GM04504 (cell line): ENCODE measurements around the gene C11orf97.
"Not testable (repeated sequence)": the region's sequence is repeated elsewhere in the genome, so short reads cannot be mapped to it uniquely, and the experiment has no call there.

Experiments used
- DNase-seq: peaks from one replicate; pipeline ENCODE4 v3.0.0-alpha.2; 2012; ENCODE audit warnings: low read depth

C11orf97 gene

DNA sequence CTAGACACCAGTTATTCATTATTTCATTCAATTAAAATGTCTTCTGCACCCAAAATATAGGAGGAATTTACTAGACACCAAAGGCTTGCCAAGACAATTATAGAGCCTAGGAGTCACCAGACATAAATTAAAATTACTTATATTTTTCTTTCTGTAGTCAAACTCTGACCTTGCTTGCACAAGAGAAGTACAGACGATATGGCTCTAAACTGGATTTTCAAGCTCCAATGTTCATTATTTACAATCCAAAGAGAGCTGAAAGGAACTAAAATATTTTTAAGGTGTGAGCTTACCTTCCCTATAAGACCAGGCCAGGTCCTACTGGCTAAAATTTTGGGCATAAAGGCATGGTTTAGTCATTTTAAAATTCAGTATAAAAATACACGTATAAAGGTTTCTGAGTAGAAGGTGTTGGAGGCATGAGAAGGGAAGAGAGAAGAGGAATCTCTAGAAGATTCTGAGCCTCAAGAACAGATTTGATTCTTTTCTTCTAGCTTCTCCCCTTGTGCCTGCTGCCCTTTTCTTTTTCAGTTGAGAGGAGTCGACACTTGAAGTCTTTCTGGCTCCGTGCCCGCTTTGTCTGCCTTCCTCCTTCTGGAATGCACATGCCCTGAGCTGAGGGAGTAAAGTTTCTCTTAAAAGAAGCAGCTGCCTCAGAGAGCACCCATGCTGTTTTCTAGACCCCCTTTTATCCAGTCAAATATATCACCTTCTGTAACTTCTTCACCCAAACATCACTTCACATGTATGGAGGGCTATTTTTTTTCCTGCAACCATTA is 13.5 kb downstream of the C11orf97 start:
- DNase-seq = peak; percentile 48

DNA sequence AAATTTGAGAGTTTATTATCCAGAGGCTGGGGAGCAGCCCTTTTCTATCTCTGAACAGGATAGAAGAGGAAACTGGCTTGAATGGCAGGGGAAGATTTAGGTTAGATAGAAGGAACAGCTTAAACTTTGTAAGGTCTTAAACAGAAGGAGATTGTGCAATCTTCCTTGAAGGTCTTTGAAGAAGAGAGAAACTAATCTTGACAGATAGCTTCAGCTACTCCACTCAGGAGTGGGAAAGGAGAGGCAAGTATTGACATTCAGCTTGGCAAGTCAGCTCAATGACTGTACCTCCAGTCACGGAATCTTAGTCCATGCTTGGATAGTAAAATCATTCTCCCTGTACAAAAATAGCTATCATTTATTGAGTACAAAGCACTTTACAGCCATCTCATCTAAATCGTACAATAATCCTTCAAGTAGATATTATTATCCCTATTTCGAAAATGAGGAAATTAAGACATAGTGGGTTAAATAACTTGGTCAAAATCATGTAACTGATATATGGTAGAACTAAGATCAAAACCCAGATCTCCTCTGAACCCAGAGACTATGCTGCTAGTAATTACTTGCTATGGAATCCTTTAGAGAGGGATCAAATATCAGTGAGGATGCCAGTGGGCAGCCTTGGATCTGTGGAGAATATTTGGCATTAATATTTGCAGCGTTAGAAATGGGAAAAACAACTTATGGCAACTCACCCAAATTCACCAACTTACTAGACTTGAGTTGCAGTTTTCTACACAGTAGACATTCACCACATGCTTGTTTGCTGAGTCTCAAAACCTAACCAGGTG is 14.6 kb downstream of the C11orf97 start:
- DNase-seq = no peak

DNA sequence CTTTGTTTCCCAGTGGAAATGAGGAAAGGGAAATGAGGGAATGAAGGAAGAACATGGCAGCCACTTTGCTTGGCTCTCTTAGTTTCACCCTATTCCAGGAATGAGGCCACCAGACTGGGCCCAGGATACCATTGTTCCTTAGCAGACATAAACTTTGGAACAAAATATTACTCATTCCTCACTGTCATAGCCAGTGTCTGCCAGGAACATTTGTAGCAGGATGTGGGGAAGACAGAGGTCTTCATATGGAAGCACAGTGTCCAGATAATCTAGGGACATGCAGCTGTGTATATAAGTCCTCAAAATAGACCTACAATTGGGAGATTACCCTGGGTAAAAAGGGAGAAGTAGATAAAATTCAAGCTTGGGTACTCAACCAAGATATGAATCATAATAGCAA is 16.3 kb downstream of the C11orf97 start:
- no peak for DNase-seq

DNA sequence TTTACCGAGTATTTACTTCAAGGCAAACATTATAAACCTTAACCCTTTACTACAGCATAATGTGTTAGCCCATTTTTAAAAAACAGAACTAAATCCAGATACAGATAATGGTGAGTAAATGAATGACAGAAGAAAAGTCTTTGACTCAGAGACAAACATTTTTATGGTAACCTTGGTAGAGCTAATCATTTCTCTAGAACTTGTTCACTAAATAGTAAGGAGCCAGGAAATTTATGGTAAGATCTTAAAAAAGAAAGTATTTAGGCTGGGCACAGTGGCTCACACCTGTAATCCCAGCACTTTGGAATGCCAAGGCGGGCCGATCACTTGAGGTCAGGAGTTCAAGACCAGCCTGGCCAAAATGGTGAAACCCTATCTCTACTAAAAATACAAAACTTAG is 19.9 kb downstream of the C11orf97 start:
- DNase-seq = no peak

DNA sequence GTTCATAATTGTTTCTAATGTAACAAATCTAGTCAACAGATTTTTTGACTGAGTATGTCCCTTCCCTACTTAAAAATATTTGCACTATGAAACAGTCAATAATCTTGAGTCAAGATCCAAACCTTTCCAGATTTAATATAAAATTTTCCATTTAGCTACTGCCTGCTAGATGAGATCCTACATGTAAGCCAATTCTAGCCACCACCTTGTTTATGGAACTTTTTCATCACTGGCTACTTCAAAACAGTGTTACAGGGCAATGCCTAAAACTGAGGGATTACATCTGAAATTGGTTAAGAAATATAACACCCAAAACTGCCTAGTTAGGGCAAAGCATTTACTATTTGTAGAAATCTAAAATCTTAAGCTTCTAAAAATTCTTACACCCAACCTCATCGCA is 20.9 kb downstream of the C11orf97 start:
- DNase-seq = no peak

DNA sequence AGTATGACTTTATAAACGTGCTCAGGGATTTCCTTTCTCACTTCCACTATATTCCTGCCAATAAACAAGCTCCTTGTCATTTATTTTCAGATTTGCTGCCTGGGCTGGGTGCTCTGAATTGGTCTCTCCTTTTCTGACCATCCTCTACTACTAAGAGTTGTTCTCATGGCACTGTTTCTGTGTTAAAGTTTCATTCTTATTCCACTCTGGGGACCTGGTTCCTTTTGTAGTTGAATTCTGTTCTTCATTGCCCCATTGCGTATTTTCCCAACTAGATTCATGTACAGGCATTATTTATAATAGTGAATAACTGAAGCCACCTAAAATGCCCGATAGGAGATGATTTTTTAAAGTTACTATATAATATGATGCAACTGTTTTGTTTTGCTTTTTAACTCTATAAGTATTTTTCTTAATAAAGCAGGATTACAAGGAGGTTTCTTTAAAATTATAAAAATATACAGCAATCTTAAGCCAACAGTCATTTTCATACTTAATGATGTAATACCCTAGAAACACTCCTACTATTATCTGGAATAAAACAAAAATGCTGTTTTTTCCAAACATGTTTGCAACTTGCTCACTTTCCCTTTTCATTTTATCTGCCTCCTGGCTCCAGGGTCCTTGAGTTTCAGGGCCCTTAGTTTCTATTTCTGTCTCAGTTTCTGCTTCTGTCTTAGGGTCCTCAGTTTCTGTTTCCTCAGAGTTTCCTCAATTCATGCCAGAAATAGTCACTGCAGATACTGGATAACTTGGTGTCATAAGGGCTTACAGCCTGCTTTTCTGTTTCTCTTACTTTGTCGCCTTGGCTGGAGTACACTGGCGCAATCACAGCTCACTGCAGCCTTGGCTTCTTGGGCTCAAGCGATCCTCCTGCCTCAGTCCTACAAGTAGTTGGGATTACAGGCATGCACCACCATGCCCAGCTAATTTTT is 21.7 kb downstream of the C11orf97 start:
- no peak for DNase-seq

DNA sequence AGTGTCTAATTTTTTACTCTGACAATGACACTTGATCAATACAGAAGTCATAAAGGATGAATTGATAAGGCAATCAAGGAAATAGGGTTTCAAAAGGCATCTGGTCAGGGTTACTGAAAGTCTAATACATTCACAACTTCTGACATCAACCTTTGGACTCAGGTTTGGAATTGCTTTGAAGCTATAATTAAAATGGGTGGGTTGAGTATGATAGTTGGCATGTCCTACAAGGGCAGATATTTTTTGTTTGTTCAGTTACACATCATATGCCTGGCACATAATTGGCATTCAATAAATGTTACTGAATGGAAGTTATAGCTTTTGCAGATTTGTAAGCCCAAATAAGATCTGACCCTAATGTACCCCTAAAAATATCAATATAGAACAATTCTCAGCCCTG is 24.1 kb downstream of the C11orf97 start:
- no peak for DNase-seq

DNA sequence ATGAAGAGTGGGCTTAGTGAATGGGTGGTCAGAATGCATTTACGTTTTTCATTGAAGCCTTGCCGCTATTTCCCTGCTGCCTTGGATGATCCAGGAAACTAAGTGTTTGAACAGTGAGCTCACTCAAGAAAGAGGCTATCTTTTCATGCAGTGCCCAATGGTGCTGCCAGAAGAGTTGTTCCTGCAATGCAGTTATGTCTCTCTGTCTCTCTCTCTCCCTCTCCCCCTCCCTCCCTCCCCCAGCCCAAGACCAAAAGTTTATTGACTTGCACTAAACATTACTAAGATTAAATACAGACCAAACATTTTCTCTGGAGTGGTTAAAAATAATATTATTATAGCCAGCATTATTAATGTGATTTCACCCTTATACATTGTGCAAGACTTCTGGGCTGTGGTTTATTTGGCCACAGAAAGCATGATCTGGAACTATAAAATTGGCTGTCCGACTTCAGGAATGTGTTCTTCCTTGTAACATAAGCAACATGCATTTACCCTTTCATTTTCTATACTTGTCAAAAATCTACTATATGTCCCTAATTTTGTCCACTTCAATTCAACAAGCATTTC is 24.9 kb downstream of the C11orf97 start:
- no peak for DNase-seq

DNA sequence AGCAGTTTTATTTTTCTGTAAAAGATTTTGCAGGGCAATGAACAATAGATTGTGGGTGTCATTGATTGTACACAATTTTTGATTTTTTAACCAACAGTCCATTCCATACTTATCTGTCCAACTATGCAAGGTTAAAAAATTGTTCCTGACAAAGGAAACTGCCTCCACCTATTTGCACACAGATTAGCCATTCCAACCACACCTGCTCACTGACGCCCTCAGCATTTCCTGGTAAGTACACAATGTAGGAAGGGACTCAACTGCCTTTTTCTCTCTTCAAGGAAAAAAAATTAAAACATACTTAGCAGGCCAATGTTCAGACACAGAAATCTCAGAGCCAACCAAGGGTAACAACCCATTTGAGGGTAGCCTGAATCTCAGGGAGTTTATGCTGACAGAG is 27.2 kb downstream of the C11orf97 start:
- DNase-seq = no peak

DNA sequence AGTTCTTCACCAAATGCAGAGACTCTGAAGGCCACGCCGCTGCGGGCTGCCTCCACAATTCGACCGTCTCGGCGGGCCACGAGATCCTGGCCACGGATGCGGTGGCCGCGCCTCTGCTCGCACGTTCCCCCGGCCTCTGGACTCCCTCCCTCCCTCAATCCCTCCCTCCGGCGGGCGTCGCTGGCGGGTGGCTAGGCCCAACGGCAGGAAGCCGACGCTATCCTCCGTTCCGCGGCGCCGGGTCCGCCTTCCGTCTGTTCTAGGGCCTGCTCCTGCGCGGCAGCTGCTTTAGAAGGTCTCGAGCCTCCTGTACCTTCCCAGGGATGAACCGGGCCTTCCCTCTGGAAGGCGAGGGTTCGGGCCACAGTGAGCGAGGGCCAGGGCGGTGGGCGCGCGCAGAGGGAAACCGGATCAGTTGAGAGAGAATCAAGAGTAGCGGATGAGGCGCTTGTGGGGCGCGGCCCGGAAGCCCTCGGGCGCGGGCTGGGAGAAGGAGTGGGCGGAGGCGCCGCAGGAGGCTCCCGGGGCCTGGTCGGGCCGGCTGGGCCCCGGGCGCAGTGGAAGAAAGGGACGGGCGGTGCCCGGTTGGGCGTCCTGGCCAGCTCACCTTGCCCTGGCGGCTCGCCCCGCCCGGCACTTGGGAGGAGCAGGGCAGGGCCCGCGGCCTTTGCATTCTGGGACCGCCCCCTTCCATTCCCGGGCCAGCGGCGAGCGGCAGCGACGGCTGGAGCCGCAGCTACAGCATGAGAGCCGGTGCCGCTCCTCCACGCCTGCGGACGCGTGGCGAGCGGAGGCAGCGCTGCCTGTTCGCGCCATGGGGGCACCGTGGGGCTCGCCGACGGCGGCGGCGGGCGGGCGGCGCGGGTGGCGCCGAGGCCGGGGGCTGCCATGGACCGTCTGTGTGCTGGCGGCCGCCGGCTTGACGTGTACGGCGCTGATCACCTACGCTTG is 31.7 kb downstream of the C11orf97 start, which contains the start of gene FUT4:
Gene FUT4 (plus strand): TSS at position 227 of the 951 bp plus-strand sequence. CDS start 213 bp downstream, at position 440.
- peak; percentile 58 for DNase-seq

DNA sequence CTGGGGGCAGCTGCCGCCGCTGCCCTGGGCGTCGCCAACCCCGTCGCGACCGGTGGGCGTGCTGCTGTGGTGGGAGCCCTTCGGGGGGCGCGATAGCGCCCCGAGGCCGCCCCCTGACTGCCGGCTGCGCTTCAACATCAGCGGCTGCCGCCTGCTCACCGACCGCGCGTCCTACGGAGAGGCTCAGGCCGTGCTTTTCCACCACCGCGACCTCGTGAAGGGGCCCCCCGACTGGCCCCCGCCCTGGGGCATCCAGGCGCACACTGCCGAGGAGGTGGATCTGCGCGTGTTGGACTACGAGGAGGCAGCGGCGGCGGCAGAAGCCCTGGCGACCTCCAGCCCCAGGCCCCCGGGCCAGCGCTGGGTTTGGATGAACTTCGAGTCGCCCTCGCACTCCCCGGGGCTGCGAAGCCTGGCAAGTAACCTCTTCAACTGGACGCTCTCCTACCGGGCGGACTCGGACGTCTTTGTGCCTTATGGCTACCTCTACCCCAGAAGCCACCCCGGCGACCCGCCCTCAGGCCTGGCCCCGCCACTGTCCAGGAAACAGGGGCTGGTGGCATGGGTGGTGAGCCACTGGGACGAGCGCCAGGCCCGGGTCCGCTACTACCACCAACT is 32.5 kb downstream of the C11orf97 start:
- DNase-seq = no peak

DNA sequence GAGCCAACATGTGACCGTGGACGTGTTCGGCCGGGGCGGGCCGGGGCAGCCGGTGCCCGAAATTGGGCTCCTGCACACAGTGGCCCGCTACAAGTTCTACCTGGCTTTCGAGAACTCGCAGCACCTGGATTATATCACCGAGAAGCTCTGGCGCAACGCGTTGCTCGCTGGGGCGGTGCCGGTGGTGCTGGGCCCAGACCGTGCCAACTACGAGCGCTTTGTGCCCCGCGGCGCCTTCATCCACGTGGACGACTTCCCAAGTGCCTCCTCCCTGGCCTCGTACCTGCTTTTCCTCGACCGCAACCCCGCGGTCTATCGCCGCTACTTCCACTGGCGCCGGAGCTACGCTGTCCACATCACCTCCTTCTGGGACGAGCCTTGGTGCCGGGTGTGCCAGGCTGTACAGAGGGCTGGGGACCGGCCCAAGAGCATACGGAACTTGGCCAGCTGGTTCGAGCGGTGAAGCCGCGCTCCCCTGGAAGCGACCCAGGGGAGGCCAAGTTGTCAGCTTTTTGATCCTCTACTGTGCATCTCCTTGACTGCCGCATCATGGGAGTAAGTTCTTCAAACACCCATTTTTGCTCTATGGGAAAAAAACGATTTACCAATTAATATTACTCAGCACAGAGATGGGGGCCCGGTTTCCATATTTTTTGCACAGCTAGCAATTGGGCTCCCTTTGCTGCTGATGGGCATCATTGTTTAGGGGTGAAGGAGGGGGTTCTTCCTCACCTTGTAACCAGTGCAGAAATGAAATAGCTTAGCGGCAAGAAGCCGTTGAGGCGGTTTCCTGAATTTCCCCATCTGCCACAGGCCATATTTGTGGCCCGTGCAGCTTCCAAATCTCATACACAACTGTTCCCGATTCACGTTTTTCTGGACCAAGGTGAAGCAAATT is 33.3 kb downstream of the C11orf97 start:
- no peak for DNase-seq

DNA sequence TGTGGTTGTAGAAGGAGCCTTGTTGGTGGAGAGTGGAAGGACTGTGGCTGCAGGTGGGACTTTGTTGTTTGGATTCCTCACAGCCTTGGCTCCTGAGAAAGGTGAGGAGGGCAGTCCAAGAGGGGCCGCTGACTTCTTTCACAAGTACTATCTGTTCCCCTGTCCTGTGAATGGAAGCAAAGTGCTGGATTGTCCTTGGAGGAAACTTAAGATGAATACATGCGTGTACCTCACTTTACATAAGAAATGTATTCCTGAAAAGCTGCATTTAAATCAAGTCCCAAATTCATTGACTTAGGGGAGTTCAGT is 33.9 kb downstream of the C11orf97 start:
- no peak for DNase-seq

DNA sequence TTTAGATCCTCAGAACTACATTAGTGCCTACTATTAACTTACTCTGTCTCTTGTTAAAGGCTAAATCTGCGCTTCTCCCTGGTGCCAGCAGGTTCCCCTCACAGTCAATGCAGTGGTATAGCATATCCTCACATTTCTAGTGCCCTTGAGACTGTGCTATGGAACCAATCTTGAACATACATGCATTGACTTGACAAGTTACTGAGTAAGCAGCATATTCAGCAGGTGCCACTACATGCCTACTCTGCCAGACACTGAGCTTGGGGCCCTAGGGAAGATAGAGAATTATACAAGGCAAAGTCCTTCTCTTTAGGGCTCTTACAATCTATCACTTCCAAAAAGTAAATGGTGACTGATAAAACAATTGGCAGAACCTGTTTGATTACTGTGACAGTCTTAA is 34.6 kb downstream of the C11orf97 start:
- DNase-seq = no peak

DNA sequence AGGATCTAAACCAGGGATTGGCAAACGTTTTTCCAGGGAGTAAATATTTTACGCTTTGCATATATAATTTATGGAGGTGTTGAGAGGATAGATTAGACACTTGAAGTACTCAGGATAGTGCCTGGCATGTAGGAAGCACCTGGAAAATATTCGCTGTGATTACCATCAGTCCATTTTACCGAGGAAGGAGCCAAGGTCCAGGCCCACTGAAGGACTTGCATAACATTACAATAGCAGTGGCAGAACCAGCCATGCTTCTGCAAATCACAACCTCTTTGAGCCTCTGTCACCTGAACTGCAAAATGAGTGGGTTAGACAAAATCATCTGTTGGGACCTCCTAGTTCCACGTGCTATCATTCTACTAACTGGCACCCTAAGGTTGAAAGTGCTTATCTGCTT is 36.9 kb downstream of the C11orf97 start:
- no peak for DNase-seq

DNA sequence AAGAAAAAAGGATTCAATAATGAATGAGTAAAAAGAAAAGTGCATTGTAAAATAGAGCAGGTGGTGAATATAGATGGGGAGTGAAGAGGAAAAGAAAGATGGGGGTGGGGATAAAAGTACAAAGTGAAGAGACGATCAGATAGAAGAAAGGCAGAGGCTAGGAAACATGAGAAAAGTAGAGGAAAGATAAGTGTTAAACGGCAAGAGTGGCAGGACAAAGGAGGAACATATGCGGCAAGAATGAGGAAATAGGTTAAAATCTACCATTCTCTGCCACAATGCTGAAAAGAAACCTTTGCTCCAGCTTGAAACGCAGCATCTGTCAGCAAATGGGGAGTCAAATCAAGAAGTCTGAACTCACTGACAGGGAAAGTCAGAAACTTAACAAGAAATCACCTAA is 38.3 kb downstream of the C11orf97 start:
- no peak for DNase-seq

DNA sequence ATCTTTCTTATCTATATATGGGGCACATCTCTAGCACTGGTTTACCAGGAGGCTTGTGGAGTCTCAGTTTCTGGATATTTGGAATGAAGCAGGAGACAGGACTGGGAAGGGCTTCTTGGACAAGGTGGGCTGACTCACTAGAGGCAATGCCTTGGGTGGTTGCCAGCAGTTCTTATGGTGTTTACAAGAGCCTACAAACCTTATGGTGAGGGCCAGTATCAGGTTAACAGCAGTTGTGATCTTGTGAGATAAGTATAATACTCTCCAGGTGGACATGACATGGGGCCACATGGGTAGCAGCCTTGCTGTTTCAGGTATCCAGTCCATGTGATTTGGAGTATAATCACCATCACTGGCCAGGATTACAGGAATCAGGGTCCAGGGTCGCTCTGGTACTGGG is 41.7 kb downstream of the C11orf97 start:
- no peak for DNase-seq

DNA sequence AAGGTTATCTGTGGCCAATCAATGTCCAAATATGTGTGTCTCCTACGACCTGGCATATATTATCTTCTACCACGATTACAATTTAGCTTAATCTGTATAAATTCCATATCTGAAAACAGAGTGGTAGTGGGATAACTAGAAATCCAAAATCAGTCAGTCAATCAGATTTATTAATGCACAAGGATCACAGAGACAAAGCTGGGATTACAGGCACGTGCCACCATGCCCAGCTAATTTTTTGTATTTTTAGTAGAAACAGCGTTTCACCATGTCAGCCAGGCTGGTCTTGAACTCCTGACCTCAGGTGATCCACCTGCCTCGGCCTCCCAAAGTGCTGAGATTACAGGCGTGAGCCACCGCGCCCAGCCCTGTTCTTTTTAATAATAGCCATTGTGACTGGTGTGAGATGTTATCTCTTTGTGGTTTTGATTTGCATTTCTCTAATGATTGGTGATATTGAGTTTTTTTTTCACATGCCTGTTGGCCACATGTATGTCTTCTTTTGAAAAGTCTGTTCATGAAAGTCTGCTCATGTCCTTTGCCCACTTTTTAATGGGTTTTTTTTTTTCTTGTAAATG is 43.6 kb downstream of the C11orf97 start:
- DNase-seq = not testable (repeated sequence)

DNA sequence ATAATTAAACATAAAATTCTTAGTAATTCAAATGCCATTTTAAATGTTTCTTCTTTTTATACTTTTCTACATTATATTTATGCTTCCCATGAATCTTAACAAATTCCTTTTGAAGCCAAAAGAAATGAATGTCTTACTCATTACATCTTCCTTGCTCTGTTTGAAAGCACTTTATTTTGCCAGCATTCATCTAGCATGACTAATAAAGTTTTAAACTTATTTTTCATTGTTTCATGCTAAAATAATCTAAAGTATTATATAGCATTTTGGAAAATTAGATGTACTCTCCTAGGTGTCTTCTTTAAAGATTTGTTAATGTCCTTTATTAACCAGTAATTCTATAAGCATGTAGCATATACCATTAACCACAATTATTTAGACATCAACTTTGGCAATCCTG is 45.2 kb downstream of the C11orf97 start:
- no peak for DNase-seq
